C4-2B (cell line): ENCODE data around the gene HAO1.
"Not testable (repeated sequence)": the region's sequence is repeated elsewhere in the genome, so short reads cannot be mapped to it uniquely, and the experiment has no call there.

Experiments used
- H3K27ac ChIP-seq: fragments of 450-650 bp; 2 replicates; pipeline ENCODE4 v1.5.1; 2017
- ZFX ChIP-seq: fragments of 450-650 bp; IDR thresholded peaks from 2 replicates; pipeline ENCODE4 v1.6.1; 2017
- TF ChIP-seq, protein P1 (sequence below): fragments of 450-650 bp; conservative IDR thresholded peaks from 2 replicates; pipeline ENCODE4 v1.5.1; 2017; ENCODE audit warnings: mild to moderate bottlenecking

Gene HAO1

DNA sequence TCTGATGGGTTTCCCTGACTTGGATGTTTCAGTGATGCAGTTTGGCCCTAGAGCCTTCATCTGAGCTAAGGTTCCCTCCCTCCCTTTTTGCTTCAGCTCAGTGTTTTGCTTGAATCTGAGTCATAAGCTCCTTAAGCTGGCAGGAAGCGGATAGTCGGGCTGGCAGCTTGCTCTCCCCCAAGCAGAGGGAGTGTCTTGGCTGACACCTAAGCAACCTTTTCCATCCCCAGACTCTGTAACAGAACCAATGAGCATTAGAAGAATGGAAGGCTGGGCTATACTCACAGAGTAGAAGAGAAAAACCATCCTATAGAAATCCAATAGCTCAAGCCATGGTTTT is 98.3 kb downstream of the HAO1 start:
- TF ChIP-seq ZFX = no peak
- TF ChIP-seq, protein P1, sequence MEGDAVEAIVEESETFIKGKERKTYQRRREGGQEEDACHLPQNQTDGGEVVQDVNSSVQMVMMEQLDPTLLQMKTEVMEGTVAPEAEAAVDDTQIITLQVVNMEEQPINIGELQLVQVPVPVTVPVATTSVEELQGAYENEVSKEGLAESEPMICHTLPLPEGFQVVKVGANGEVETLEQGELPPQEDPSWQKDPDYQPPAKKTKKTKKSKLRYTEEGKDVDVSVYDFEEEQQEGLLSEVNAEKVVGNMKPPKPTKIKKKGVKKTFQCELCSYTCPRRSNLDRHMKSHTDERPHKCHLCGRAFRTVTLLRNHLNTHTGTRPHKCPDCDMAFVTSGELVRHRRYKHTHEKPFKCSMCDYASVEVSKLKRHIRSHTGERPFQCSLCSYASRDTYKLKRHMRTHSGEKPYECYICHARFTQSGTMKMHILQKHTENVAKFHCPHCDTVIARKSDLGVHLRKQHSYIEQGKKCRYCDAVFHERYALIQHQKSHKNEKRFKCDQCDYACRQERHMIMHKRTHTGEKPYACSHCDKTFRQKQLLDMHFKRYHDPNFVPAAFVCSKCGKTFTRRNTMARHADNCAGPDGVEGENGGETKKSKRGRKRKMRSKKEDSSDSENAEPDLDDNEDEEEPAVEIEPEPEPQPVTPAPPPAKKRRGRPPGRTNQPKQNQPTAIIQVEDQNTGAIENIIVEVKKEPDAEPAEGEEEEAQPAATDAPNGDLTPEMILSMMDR = no peak
- H3K27ac ChIP-seq = no peak overlapping the region

- H3K27ac ChIP-seq = no peak overlapping the region
- no peak for TF ChIP-seq ZFX
- TF ChIP-seq, protein P1 = no peak
Observed at GRCh38 chr20:7841291-7841970, 98.8 kb downstream of the HAO1 start.

- no peak overlapping the region for H3K27ac ChIP-seq
- no peak for TF ChIP-seq ZFX
- TF ChIP-seq, protein P1 = no peak
Observed at GRCh38 chr20:7836076-7836475, 104.2 kb downstream of the HAO1 start.

DNA sequence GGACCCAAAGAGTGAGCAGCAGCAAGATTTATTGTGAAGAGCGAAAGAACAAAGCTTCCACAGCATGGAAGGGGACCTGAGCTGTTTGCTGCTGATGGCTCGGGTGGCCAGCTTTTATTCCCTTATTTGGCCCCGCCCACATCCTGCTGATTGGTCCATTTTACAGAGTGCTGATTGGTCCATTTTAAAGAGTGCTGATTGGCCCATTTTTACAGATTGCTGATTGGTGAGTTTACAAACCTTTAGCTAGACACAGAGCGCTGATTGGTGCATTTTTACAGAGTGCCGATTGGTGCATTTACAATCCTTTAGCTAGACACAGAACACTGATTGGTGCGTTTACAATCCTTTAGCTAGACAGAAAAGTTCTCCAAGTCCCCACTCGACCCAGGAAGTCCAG is 105.8 kb downstream of the HAO1 start:
- not testable (repeated sequence) for H3K27ac ChIP-seq
